Cardiac muscle cell (in vitro differentiated cells and primary cell): ENCODE data around the gene TTC22. TPM values are rescaled to one million over a fixed set of nuclear protein-coding genes. Genes with fewer than 3 reads are reported as not detected.

ENCODE experiments used
- DNase-seq, 2 donors: peaks; one replicate each; pipeline versions ENCODE4 v3.0.0 to v3.0.0-alpha.2; 2010 to 2017; ENCODE audit warnings: low read depth in 1 of 2, low spot score in 1 of 2
- H3K27ac ChIP-seq: fragments of 200-600 bp; sonication (generic); 2 replicates; pipeline ENCODE4 v1.5.1; 2016
- H3K27me3 ChIP-seq: fragments of 200-600 bp; sonication (generic); 2 replicates; pipeline ENCODE4 v1.6.0; 2016; ENCODE audit warnings: control low read depth
- H3K36me3 ChIP-seq: fragments of 200-600 bp; sonication (generic); 2 replicates; pipeline ENCODE4 v1.5.1; 2016; ENCODE audit warnings: control low read depth
- H3K4me1 ChIP-seq: fragments of 200-600 bp; sonication (generic); 2 replicates; pipeline ENCODE4 v1.8.1; 2017; ENCODE audit warnings: low read depth, mild to moderate bottlenecking, mixed run types
- H3K4me3 ChIP-seq: fragments of 200-600 bp; sonication (generic); 2 replicates; pipeline ENCODE4 v1.5.1; 2016; ENCODE audit warnings: mild to moderate bottlenecking
- H3K9me3 ChIP-seq: fragments of 200-600 bp; sonication (generic); 2 replicates; pipeline ENCODE4 v1.5.1; 2017; ENCODE audit warnings: low read depth, mild to moderate bottlenecking, control low read depth
- CTCF ChIP-seq: IDR thresholded peaks from 2 replicates; pipeline ENCODE4 v1.5.1; 2012; ENCODE audit warnings: low read depth, mild to moderate bottlenecking, low read length
- polyA plus RNA-seq: library from polyadenylated mRNA; unstranded; fragments of >200 nt; fragmentation: Nextera tagmentation; extraction: Ambion mirVana; gene quantifications from 2 replicates; pipeline ENCODE4 v1.2.1, GENCODE V29; 2016
- total RNA-seq: library from RNA; depleted of rRNA; stranded (reverse); fragments of >200 nt; gene quantifications from 2 replicates; pipeline ENCODE4 v1.2.3, GENCODE V29; 2016

Gene TTC22
- total and polyA plus RNA-seq, 2 experiments from 2014 or later, result not detected

- H3K27ac ChIP-seq, result no peak overlapping the region
- H3K36me3 ChIP-seq, result no peaks in the 10 kb centered on the region
- peak in 1 of 2 donors; percentile 46 for DNase-seq
- no peaks in the 10 kb centered on the region for H3K4me1 ChIP-seq
- TF ChIP-seq CTCF, result no peak
- no peak overlapping the region for H3K4me3 ChIP-seq
- H3K27me3 ChIP-seq, result no peaks in the 10 kb centered on the region
- no peaks in the 10 kb centered on the region for H3K9me3 ChIP-seq
Observed at GRCh38 chr1:54818461-54819194, 17.5 kb upstream of the TTC22 start.

DNA sequence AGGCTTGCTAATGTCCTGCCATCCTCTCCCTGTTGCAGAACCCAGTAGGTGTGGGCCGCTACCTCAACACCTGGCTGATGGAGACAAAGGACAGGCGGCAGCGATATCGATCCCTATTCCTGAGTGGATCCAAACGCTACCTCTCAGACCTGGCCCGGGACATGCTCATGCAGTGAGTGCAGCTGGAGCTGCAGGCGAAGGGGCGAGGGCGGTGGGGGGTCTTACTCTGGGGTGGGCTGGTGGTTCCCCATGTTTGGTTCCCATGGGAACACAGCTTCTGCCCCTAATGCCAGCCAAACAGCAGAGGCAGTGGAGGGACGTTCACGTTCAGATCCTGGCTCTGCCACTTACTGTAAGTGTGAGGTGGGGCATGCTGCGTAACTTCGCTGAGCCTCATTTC, 15.8 kb upstream of the TTC22 start:
- no peak for TF ChIP-seq CTCF
- no peak for DNase-seq

DNA sequence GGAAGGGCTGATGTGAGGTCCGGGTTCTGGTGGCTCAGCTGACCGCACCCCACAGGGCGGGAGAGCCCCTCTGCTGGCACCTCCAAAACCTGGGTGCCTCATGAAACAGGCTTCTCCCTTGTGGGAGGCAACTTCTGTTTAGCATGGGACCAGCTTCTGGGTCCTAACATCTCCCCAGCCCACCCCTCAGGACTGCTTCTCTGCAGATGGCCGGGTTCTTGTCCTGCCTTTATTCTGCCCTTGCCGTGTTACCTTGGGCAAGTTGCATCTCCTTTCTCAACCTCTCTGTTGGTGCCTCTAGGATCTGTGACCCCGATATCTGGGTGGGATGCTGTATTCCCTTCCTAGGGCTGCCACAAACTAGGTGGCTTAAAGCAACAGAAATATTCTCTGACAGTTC, 15.0 kb upstream of the TTC22 start:
- TF ChIP-seq CTCF, result no peak
- Histone ChIP-seq H3K36me3 (no peaks in the 10 kb centered on the region), H3K4me3 (no peak overlapping the region), H3K27ac (no peak overlapping the region), H3K9me3 (no peaks in the 10 kb centered on the region), H3K4me1 (no peaks in the 10 kb centered on the region), H3K27me3 (peaks cover 6% of the 10 kb centered on the region)
- DNase-seq, result no peak

More for the DNA sequence above, 15.8 kb upstream of the TTC22 start:
- Histone ChIP-seq H3K27ac (no peak overlapping the region), H3K4me1 (no peaks in the 10 kb centered on the region), H3K9me3 (no peaks in the 10 kb centered on the region), H3K27me3 (peaks cover 6% of the 10 kb centered on the region), H3K4me3 (no peak overlapping the region), H3K36me3 (no peaks in the 10 kb centered on the region)

DNA sequence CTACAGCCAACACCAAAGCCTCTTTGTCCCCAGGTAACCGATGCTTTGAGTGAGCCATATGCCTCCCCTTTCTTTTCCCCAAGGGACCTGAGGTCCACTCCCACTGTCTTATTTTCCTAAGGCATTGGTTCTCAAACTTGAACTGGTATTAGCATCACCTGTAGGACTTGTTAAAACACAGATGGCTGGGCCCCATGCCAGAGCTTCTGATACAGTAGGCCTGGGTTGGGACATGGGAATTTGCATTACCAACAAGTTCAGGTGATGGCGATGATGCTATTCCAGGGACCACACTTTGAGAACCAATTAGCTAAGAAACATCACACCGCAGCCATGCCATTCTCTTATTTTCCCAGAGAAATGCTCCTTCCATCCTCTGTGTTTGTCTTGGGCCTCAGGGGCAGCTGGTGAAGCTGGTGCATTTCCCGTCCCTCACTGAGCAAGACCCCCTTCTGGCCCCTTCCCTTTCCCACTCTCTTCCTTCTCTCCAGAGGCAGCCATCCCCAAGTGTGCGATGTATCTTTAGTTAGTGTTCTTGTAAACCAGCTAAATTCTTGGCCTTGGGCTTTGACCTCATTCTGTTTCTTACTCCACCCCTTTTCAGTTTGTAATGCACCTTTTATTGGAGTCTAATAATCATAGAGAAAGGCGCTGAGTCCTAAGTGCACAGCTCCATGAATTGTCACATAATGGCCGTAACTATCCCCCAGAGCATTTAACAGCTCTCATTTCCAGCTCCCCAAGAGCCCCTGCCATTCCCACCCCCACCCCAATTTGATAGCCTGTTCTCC, 14.2 kb upstream of the TTC22 start:
- DNase-seq, result no peak
- Histone ChIP-seq H3K9me3 (no peaks in the 10 kb centered on the region), H3K4me1 (no peaks in the 10 kb centered on the region), H3K4me3 (no peak overlapping the region), H3K36me3 (no peaks in the 10 kb centered on the region), H3K27me3 (peaks cover 6% of the 10 kb centered on the region), H3K27ac (no peak overlapping the region)
- TF ChIP-seq CTCF, result no peak

DNA sequence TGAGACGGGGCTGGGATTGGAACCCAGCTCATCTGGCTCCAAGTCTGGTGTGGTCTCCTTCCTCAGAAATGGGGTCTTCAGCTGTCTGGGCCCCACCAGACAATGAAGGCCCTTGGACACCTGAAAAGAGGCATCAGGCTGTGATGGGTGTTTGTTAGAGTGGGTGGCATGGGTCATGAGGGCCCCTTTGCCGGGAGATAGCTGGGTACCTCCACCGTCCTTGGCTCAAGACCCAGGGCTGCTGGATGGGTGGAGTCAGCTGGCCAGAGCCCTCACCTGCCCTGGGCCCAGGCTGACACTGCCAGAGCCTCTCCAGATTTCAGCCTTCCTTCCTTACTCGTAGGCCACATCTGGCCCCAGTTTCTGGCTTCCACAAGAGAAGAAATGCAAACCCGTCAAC, 13.4 kb upstream of the TTC22 start:
- H3K27me3 ChIP-seq, result peaks cover 6% of the 10 kb centered on the region
- no peak overlapping the region for H3K4me3 ChIP-seq
- H3K27ac ChIP-seq, result no peak overlapping the region
- no peaks in the 10 kb centered on the region for H3K4me1 ChIP-seq
- H3K36me3 ChIP-seq, result no peaks in the 10 kb centered on the region
- no peaks in the 10 kb centered on the region for H3K9me3 ChIP-seq
- no peak for TF ChIP-seq CTCF
- DNase-seq, result no peak
